MM.1S (cell line): Measurements from ENCODE around the gene CHTF18.

Source experiments
- CTCF ChIP-seq: fragments of 300-600 bp; sonication (generic); IDR thresholded peaks from 2 replicates; pipeline ENCODE4 v1.5.1; 2016; ENCODE audit warnings: antibody characterized with exemption, low read length, mixed read lengths
- EZH2 ChIP-seq: fragments of 300-600 bp; sonication (generic); optimal IDR thresholded peaks from 2 replicates; pipeline ENCODE3; 2017; ENCODE audit warnings: low read depth, mild to moderate bottlenecking, antibody characterized with exemption, low read length, mixed read lengths
- EZH2phosphoT487 ChIP-seq: fragments of 300-600 bp; sonication (generic); IDR thresholded peaks from 2 replicates; pipeline ENCODE4 v1.6.1; 2018; ENCODE audit warnings: antibody characterized with exemption, low read length

- TF ChIP-seq CTCF: no peak
- TF ChIP-seq EZH2: no peak
- no peak for TF ChIP-seq EZH2phosphoT487
Observed at GRCh38 chr16:813916-814412, 25.5 kb downstream of the CHTF18 start.
